NCI-H2196 treated with DMSO at 0.1 percent for 48 hours (cell line): ENCODE data around the gene ZNF683.
"Not testable (repeated sequence)": the region's sequence is repeated elsewhere in the genome, so short reads cannot be mapped to it uniquely, and the experiment has no call there.

Experiments used
- DNase-seq: peaks from one replicate; lab custom pipeline; 2025; ENCODE audit not compliant: unreplicated experiment; lab: John Stamatoyannopoulos, UW

The ZNF683 gene

GRCh38 chr1:26338670-26339069, 33.9 kb downstream of the ZNF683 start:
- no peak for DNase-seq

DNA sequence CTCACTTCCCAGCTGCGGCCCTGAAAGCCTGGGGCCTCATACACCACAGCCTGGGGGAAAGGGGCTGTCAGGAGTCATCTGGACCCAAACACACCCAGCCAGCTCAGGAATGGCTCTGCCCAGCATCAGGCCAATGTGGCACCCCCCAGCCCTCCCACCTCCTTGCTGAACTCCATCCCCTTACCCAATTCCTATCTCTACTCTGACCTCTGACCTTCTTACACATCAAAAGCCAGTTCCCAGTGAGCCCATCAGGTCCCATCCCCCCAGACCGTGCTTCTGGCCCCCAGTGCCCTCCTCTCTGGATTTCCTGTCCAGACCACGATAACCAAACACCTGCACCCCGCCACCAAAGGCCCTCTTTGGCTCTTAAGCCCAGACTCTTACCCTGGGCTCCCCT, 34.9 kb downstream of the ZNF683 start:
- no peak for DNase-seq

- no peak for DNase-seq
Observed at GRCh38 chr1:26337206-26337535, 35.4 kb downstream of the ZNF683 start.

DNA sequence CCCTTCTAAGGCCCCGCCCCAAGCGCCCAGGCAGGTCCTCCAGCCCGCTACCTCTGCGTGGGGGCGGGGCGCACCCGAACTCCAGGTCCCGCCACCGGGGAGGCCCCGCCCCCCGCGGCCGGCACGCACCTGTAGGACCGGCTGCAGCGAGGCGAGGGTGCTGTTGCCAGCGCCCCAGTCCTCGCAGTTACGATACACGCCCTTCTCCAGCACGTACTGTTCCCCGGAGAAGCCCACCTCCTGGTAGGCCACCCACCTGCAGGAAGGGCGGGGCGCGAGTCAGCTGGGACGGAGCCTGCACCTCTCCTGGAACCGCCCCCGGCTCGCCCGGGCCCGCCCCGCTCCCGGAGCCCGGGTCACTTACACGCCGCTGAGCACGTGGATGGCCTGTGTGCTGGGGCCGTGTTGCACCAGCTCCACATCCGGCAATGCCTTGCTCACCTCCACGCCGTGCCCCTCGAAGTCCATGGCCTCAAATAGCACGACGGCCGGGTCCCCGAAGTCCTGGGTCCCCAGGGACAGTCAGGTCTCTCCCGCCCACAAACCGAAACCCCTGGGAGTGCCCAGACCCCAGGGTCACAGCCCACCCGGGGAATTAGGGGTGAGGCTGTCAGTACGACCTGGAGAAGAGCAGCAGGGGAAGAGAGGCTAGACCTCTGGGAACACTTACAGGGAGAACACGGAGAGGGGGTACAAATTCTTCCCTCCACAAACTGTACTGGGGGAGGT, 35.9 kb downstream of the ZNF683 start:
- DNase-seq, result peak; percentile 86

- DNase-seq, result no peak
Observed at GRCh38 chr1:26335774-26336476, 36.6 kb downstream of the ZNF683 start.

DNA sequence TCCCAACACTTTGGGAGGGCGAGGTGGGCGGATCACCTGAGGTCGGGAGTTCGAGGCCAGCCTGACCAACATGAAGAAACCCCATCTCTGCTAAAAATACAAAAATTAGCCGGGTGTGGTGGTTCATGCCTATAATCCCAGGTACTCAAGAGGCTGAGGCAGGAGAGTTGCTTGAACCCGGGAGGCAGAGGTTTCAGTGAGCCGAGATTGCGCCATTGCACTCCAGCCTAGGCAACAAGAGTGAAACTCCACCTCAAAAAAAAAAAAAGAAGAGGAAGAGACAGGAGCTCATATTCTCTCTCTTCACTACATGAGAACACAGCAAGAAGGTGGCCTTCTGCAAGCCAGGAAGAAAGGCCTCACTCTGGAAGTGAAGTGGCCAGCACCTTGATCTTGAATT, 39.2 kb downstream of the ZNF683 start:
- DNase-seq, result not testable (repeated sequence)

DNA sequence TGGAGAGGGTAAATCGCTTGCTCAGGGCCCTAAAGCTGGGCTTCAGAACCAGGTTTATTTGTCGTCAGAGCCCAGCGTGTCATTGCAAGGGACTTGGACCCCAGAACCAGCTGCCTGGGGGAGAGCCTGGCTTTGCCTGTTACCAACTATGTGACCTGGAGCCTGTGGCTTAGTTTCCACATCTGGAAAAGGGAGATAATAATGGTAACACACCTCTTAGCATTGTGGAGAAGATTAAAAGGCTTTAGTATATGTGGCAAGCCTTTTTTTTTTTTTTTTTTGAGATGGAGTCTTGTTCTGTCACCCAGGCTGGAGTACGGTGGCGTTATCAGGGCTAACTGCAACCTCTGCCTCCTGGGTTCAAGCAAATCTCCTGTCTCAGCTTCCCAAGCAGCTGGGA, 42.3 kb downstream of the ZNF683 start:
- DNase-seq, result no peak

GRCh38 chr1:26329380-26329779, 43.2 kb downstream of the ZNF683 start:
- not testable (repeated sequence) for DNase-seq

DNA sequence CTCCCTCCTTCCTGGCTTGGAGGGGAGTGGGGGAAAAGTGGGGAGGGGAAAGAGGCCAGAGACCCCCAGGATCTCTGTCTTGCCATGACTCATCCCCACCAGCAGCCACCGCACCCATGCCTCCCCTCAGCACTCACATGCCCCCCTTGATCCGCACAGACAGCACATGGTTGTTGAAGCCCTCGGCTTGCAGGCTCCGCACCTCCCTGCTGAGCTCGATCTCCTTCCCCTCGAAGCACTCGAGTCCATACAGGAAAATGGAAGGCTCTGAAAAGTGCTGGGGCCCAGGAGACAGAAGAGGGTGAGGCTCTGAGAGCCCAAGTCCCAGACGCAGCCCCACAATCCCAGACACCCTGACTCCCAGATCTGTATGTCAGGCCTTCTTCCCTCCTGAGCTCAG, 44.0 kb downstream of the ZNF683 start:
- DNase-seq, result no peak

DNA sequence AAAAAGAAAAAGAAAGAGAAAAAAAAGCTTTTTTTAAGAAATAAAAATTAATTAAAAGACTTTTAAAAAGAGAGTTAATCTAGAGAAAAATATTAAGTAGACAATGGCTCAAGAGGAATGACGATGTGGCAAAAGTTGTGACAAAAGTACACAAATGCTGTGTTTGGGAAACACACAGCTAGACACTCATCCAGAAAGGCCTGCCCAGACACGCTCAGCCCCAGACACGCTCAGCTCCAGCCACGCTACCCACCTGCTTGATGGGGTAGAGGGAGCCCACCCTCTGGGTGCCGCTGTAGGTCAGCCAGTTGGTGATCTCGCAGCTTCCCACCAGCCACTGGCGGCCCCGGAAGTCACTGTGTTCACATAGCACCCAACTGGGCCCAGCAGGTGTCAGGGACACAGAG, 44.6 kb downstream of the ZNF683 start:
- DNase-seq, result peak; percentile 15

GRCh38 chr1:26324550-26324949, 48.0 kb downstream of the ZNF683 start:
- no peak for DNase-seq

DNA sequence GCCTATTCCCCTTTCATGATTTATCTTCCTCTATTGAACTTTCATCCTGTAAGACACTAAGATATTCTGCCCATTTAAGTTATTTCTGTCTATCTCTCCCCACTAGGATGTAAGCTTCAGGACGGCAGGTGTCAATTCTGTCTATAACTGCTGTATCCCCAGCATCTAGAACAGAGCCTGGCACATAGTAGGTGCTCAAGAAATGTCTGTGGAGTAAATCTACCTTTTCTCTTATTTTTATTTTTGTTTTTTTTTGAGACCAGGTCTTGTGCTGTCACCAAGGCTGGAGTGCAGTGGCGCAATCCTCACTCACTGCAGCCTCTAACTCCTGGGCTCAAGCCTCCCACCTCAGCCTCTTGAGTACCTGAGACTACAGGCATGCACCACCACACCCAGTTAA, 49.2 kb downstream of the ZNF683 start:
- DNase-seq, result no peak

GRCh38 chr1:26322042-26322331, 50.6 kb downstream of the ZNF683 start:
- DNase-seq, result no peak

GRCh38 chr1:26321315-26322041, 51.1 kb downstream of the ZNF683 start:
- peak; percentile 54 for DNase-seq

GRCh38 chr1:26320896-26321295, 51.7 kb downstream of the ZNF683 start:
- no peak for DNase-seq

DNA sequence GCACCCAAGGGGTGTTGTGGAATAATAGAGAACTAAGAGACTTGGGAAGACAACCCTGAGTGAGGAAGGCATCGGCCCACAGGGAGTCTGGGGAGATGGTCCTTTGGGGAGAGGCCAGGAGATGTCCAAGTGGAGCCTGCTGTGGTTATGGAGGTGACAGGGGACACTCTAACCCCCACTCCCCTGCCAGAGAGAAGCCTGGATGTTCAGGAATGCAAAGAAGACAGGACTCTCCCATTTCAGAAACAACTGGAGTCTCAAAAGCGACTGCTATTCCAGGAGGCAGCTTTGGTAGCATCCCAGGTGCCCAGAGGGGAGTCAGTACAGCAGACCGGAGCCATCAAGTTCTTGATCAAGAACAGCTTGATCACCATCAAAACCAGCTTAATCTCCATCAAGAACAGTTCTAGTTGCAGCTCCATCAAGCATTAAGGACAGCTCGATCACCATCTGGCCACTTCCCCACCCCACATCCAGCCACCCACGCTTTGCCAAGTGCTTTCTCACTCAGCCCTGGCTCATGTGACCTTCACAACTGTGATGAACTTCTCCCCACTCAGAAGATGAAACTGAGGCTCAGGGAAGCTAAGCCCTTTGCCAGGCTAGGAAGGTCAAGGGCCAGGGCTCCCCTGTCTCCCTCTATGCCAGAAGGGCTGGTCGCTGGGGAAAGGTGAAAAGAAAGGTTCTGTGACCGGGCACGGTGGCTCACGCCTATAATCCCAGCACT, 54.0 kb downstream of the ZNF683 start:
- no peak for DNase-seq

- DNase-seq, result no peak
Observed at GRCh38 chr1:26317612-26318337, 54.8 kb downstream of the ZNF683 start, which contains the start of gene CD52. TSS of gene CD52 (plus strand) at chr1:26317958. CDS start at chr1:26318018, 60 bp downstream.

DNA sequence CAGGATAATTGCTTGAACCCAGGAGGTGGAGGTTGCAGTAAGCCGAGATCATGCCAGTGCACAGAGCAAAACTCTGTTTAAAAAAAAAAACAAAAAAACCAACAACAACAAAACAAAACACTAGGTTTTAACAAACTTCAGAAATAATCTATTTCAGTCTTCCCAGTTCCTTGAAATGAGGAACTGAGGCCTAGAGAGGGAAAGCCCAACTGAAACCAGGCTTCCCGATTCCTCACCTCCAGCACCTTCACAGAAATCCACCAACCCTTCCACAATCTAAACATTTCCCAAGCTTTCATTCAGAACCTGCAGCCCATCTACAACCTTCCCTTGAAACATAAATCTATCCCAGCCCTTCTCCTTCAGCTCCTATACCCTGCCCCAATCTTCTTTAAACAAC, 55.4 kb downstream of the ZNF683 start:
- DNase-seq, result no peak

DNA sequence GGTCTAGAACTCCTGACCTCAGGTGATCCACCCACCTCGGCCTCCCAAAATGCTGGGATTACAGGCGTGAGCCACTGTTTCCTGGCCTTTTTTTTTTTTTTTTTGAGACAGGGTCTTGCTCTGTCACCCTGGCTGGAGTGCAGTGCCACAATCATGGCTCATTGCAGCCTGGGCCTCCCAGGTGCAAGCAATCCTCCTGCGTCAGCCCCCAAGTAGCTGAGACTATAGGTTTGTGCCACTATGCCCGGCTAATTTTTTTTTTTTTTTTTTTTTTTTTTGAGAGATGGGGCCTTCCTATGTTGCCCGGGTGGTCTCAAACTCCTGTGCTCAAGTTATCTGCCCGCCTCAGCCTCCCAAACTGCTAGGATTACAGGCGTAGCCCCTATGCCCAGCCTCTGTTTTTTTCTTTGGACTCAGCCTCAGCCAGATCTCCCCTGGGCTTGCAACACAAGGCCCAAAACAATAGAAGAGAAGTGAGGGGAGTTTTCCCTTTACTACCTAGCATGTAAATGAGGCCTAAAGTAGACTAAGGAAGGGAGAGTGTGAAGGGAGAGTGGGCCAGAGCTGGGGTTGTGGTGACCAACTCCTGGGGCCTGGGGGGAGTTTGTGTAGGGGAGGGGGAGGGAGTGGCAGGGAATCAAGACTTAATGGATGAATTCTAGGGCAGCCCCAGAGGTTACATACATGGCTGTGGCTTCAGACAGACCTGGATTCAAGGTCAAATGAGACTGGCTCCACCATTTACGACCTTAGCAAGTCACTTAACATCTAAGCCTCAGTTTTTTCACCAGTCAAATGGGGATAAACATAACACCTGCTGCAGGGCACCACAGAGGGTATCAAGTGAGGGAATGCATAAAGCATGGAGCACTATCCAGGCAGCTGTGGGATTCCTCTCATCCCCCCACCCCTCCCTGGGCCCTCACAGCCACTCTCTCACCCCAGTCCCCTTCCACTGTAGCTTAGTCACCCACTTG, 56.4 kb downstream of the ZNF683 start:
- DNase-seq, result no peak

DNA sequence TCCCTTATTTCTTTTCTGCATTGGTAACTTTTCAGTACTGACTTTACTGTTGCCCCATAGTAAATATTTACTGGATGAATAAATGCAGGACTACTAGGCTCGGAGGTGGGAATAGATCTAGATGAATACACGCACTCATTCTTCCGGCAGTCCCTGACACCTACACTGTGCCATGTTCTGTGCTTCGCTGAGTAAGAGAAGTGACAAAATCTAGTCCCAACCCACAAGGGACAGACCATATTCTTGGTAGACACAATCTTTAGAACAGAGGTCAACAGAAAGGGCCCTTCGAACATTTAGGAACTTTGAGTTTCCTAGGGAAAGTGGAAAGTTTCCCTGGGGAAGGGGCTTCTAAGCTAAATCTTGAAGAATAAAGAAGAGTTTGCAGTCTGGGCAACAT, 58.0 kb downstream of the ZNF683 start:
- no peak for DNase-seq
